C4-2B (cell line): ENCODE results near the gene CCDC159.
A peak's percentile ranks its signal among the peaks of the same experiment; 100 is the strongest.
"Not testable (repeated sequence)": the region's sequence is repeated elsewhere in the genome, so short reads cannot be mapped to it uniquely, and the experiment has no call there.

Source experiments
- H3K27ac ChIP-seq: fragments of 450-650 bp; 2 replicates; pipeline ENCODE4 v1.5.1; 2017
- CTCF ChIP-seq: fragments of 450-650 bp; conservative IDR thresholded peaks from 2 replicates; pipeline ENCODE4 v1.5.1; 2017; ENCODE audit warnings: mild to moderate bottlenecking
- ZFX ChIP-seq: fragments of 450-650 bp; IDR thresholded peaks from 2 replicates; pipeline ENCODE4 v1.6.1; 2017

Gene CCDC159

DNA sequence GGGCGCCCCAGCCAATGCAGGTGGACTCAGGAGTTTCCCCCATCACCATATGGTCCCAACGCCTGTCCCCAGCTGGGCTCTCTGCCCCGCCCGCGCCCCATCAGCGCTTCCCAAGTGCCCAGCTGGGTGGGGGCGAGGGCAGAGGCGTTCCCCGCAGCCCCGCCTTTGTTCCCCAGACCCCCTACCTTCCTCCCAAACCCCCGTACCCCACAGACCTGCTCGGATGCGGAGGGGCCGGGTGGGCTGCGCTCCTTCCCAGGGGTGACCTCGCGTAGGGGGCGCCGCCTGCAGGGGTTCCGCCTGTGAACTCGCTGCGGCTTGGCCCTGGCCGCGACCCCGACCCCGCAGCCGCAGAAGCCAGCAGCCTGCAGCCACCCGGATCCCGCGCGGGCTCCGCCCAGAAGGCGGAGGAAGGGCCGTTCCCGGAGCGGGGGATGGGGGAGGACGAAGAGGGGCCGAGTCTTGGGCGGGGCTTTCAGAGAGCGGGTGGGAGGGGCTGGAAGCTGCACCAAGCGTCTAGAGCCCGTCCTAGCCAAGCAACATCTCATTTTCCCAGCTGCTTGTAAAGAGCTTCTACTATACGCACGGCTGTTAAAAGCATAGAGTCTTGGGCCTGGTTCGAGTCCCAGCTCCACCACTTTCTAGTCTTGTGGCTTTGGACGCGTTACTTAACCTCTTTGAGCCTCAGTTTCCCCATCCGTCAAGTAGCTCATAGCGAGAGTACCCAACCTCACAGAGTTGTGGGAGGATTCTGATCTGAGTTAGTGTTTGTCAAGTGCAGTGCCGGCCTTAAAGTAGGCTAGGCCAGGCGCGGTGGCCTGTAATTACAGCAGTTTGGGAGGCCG, 6.8 kb upstream of the CCDC159 start, which contains the start of gene RAB3D:
TSS of gene RAB3D (minus strand) at position 404 of the 845 bp plus-strand sequence. CDS start 2,258 bp downstream, outside the sequence.
- peak within 1 kb of the TSS; percentile 99 for H3K27ac ChIP-seq
- TF ChIP-seq ZFX, result no peak; the same call in 1 of the 2 replicates
- no peak for TF ChIP-seq CTCF

- H3K27ac ChIP-seq, result peak overlapping the region; percentile 99
Measured at GRCh38 chr19:11340099-11340467, 6.2 kb upstream of the CCDC159 start.

GRCh38 chr19:11342429-11342828, 3.9 kb upstream of the CCDC159 start:
- TF ChIP-seq CTCF, result no peak
- no peak for TF ChIP-seq ZFX
- peak overlapping the region; percentile 91 for H3K27ac ChIP-seq

DNA sequence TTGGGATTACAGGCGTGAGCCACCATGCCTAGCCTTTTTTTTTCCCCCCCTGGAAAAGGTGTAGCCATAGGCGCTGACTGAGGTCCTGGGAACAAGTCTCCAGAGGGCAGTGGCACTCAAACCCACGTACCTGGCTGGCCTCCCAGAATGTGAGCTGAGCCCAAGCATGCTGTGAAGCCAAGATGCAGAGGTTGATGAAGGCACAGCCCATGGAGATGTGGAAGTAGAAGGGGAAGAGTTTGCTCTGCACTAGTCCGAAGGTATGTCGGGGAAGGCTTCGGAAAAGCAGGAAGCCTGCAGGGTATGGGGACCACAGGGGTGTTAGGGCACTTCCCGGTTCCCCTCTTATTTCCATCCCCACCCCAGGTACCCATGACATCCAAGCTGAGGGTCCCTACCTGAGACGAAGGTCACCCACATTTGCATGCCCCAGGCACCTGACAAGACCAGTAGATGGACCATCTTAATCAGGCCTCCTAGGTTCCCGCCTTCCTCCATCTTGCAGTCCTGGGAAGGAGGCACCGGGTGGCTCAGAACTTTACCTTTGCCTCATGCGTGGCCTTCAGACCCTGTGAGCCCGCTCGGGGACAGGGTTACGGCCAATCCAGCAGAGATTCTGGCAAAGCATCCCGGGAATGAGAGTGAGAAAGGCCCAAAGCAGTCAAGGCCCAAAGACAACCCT, 1.1 kb upstream of the CCDC159 start:
- TF ChIP-seq CTCF, result no peak
- H3K27ac ChIP-seq, result peak overlapping the region; percentile 91

GRCh38 chr19:11347546-11348039, 1.3 kb downstream of the CCDC159 start:
- H3K27ac ChIP-seq, result peak overlapping the region; percentile 91
- TF ChIP-seq CTCF (no peak), ZFX (no peak)

- no peak for TF ChIP-seq CTCF
- no peak for TF ChIP-seq ZFX
- H3K27ac ChIP-seq, result no peak overlapping the region
Measured at GRCh38 chr19:11349171-11349570, 2.9 kb downstream of the CCDC159 start.

- H3K27ac ChIP-seq, result not testable (repeated sequence)
Measured at GRCh38 chr19:11354102-11354501, 7.8 kb downstream of the CCDC159 start.
